HUES64 (cell line): ENCODE results near the gene MAST4.
"Not testable (repeated sequence)": the region's sequence is repeated elsewhere in the genome, so short reads cannot be mapped to it uniquely, and the experiment has no call there.

ENCODE experiments used
- H3K27ac ChIP-seq: 2 replicates; pipeline ENCODE4 v1.7.0; 2013; ENCODE audit warnings: low read depth, low read length, inconsistent platforms
- H3K27me3 ChIP-seq: 2 replicates; pipeline ENCODE4 v1.6.1; 2013; ENCODE audit warnings: mild to moderate bottlenecking, low read length; ENCODE audit not compliant: insufficient read depth
- H3K36me3 ChIP-seq: 2 replicates; pipeline ENCODE4 v1.6.1; 2013; ENCODE audit warnings: mild to moderate bottlenecking, low read length; ENCODE audit not compliant: insufficient read depth
- H3K4me1 ChIP-seq: 2 replicates; pipeline ENCODE4 v1.6.1; 2013; ENCODE audit warnings: mild to moderate bottlenecking, low read length, moderate library complexity; ENCODE audit not compliant: insufficient read depth
- H3K4me3 ChIP-seq: 2 replicates; pipeline ENCODE4 v1.5.1; 2013; ENCODE audit warnings: mild to moderate bottlenecking, low read length, moderate library complexity
- H3K9ac ChIP-seq: 2 replicates; pipeline ENCODE4 v1.6.1; 2013; ENCODE audit warnings: mild to moderate bottlenecking, low read depth, low read length
- H3K9me3 ChIP-seq: 2 replicates; pipeline ENCODE4 v1.6.1; 2013; ENCODE audit warnings: low read depth, low read length; ENCODE audit not compliant: insufficient read depth
- WGBS: fragments of 150-250, 120-280 bp; methylation state at CpG from one replicate; pipeline ENCODE4 v1.1.7; 2013; ENCODE audit warnings: missing lambda C conversion rate; 5-methylcytosine and 5-hydroxymethylcytosine counted together

MAST4 gene

GRCh38 chr5:67119010-67119409, 522.8 kb downstream of the MAST4 start:
- Histone ChIP-seq H3K27me3 (no peaks in the 10 kb centered on the region), H3K9ac (no peak overlapping the region), H3K36me3 (no peaks in the 10 kb centered on the region), H3K27ac (no peak overlapping the region), H3K4me1 (no peaks in the 10 kb centered on the region), H3K4me3 (no peak overlapping the region), H3K9me3 (no peaks in the 10 kb centered on the region)
- WGBS, result 95% methylated on average over 1 of the region's 1 CpG

- Histone ChIP-seq H3K27me3 (no peaks in the 10 kb centered on the region), H3K9ac (no peak overlapping the region), H3K4me3 (no peak overlapping the region)
These were observed 523.8 kb downstream of the MAST4 start for GRCh38 chr5:67120032-67120431.

GRCh38 chr5:67123819-67124218, 527.6 kb downstream of the MAST4 start:
- no peaks in the 10 kb centered on the region for H3K9me3 ChIP-seq
- no peak overlapping the region for H3K9ac ChIP-seq
- H3K4me1 ChIP-seq, result no peaks in the 10 kb centered on the region
- H3K27me3 ChIP-seq, result no peaks in the 10 kb centered on the region
- no peaks in the 10 kb centered on the region for H3K36me3 ChIP-seq
- WGBS, result 95% methylated on average over 6 of the region's 7 CpGs
- H3K27ac ChIP-seq, result no peak overlapping the region
- H3K4me3 ChIP-seq, result no peak overlapping the region

More at GRCh38 chr5:67120032-67120431, 523.8 kb downstream of the MAST4 start:
- Histone ChIP-seq H3K9me3 (no peaks in the 10 kb centered on the region), H3K4me1 (no peaks in the 10 kb centered on the region), H3K27ac (no peak overlapping the region), H3K36me3 (no peaks in the 10 kb centered on the region)

GRCh38 chr5:67124556-67124955, 528.4 kb downstream of the MAST4 start:
- Histone ChIP-seq H3K27ac (no peak overlapping the region), H3K4me1 (no peaks in the 10 kb centered on the region)
- WGBS, result 89% methylated on average over 4 of the region's 4 CpGs

GRCh38 chr5:67127347-67127895, 531.2 kb downstream of the MAST4 start:
- WGBS, result 93% methylated on average over 5 of the region's 5 CpGs
- not testable (repeated sequence) for H3K4me3 ChIP-seq, H3K9me3 ChIP-seq, H3K27ac ChIP-seq, H3K9ac ChIP-seq, H3K36me3 ChIP-seq, H3K4me1 ChIP-seq, H3K27me3 ChIP-seq

More at GRCh38 chr5:67124556-67124955, 528.4 kb downstream of the MAST4 start:
- Histone ChIP-seq H3K27me3 (no peaks in the 10 kb centered on the region), H3K36me3 (no peaks in the 10 kb centered on the region), H3K9ac (no peak overlapping the region), H3K4me3 (no peak overlapping the region), H3K9me3 (no peaks in the 10 kb centered on the region)

GRCh38 chr5:67129768-67130167, 533.6 kb downstream of the MAST4 start:
- Histone ChIP-seq H3K27me3 (no peaks in the 10 kb centered on the region), H3K36me3 (no peaks in the 10 kb centered on the region), H3K4me3 (no peak overlapping the region), H3K4me1 (no peaks in the 10 kb centered on the region), H3K27ac (no peak overlapping the region), H3K9ac (no peak overlapping the region), H3K9me3 (no peaks in the 10 kb centered on the region)
- WGBS, result 97% methylated on average over 2 of the region's 2 CpGs

GRCh38 chr5:67133217-67133616, 537.0 kb downstream of the MAST4 start:
- Histone ChIP-seq H3K4me3 (no peak overlapping the region), H3K27ac (no peak overlapping the region), H3K9ac (no peak overlapping the region), H3K36me3 (no peaks in the 10 kb centered on the region), H3K9me3 (no peaks in the 10 kb centered on the region), H3K27me3 (no peaks in the 10 kb centered on the region), H3K4me1 (no peaks in the 10 kb centered on the region)
- WGBS, result 46% methylated on average over 2 of the region's 2 CpGs

- WGBS, result 98% methylated on average over 3 of the region's 3 CpGs
These were observed 537.6 kb downstream of the MAST4 start for GRCh38 chr5:67133776-67134175.

GRCh38 chr5:67135381-67135984, 539.3 kb downstream of the MAST4 start:
- H3K4me1 ChIP-seq, result no peaks in the 10 kb centered on the region
- H3K27ac ChIP-seq, result no peak overlapping the region
- H3K9me3 ChIP-seq, result no peaks in the 10 kb centered on the region
- no peaks in the 10 kb centered on the region for H3K36me3 ChIP-seq
- 97% methylated on average over 6 of the region's 6 CpGs for WGBS
- no peak overlapping the region for H3K9ac ChIP-seq
- no peak overlapping the region for H3K4me3 ChIP-seq
- no peaks in the 10 kb centered on the region for H3K27me3 ChIP-seq

More at GRCh38 chr5:67133776-67134175, 537.6 kb downstream of the MAST4 start:
- Histone ChIP-seq H3K27me3 (no peaks in the 10 kb centered on the region), H3K27ac (no peak overlapping the region), H3K9me3 (no peaks in the 10 kb centered on the region), H3K4me3 (no peak overlapping the region), H3K9ac (no peak overlapping the region), H3K4me1 (no peaks in the 10 kb centered on the region), H3K36me3 (no peaks in the 10 kb centered on the region)

GRCh38 chr5:67139030-67139429, 542.8 kb downstream of the MAST4 start:
- Histone ChIP-seq H3K36me3 (0 out of 2 replicates have a peak, but pooled peaks cover 5% of the 10 kb centered on the region), H3K4me1 (no peaks in the 10 kb centered on the region), H3K9ac (no peak overlapping the region), H3K9me3 (no peaks in the 10 kb centered on the region), H3K27ac (no peak overlapping the region), H3K4me3 (no peak overlapping the region), H3K27me3 (no peaks in the 10 kb centered on the region)
- whole genome bisulfite sequencing, result 95% methylated on average over 5 of the region's 5 CpGs

- Histone ChIP-seq H3K27ac (no peak overlapping the region), H3K9me3 (no peaks in the 10 kb centered on the region), H3K9ac (no peak overlapping the region), H3K4me3 (no peak overlapping the region), H3K27me3 (no peaks in the 10 kb centered on the region), H3K36me3 (peaks cover 8% of the 10 kb centered on the region; the same call in 1 of the 2 replicates), H3K4me1 (no peaks in the 10 kb centered on the region)
- 94% methylated on average over 4 of the region's 4 CpGs for WGBS
These were observed 544.2 kb downstream of the MAST4 start for GRCh38 chr5:67140413-67140812.

- peaks cover 10% of the 10 kb centered on the region; the same call in 1 of the 2 replicates for H3K36me3 ChIP-seq
These were observed 545.5 kb downstream of the MAST4 start for GRCh38 chr5:67141644-67142043.

More at GRCh38 chr5:67141644-67142043, 545.5 kb downstream of the MAST4 start:
- Histone ChIP-seq H3K4me3 (no peak overlapping the region), H3K27me3 (no peaks in the 10 kb centered on the region), H3K9me3 (no peaks in the 10 kb centered on the region), H3K27ac (no peak overlapping the region), H3K9ac (no peak overlapping the region), H3K4me1 (no peaks in the 10 kb centered on the region)
